ENCODE data around the gene KNDC1.

GRCh38 chr10:133273534-133274143, 113.6 kb downstream of the KNDC1 start:
- TF ChIP-seq EZH2 (IDR thresholded peaks at IDR 0.05; ENCODE audit: borderline replicate concordance, low read length): no peak
- TF ChIP-seq CTCF (conservative IDR thresholded peaks at IDR 0.05 in 1 of 2, IDR thresholded peaks at IDR 0.05 in 1 of 2; ENCODE audit: extremely low read depth in 1 of 2, insufficient read depth in 1 of 2, low read depth in 1 of 2, low read length in 2 of 2): no peak
